ENCODE data around the gene TNRC18.

DNA sequence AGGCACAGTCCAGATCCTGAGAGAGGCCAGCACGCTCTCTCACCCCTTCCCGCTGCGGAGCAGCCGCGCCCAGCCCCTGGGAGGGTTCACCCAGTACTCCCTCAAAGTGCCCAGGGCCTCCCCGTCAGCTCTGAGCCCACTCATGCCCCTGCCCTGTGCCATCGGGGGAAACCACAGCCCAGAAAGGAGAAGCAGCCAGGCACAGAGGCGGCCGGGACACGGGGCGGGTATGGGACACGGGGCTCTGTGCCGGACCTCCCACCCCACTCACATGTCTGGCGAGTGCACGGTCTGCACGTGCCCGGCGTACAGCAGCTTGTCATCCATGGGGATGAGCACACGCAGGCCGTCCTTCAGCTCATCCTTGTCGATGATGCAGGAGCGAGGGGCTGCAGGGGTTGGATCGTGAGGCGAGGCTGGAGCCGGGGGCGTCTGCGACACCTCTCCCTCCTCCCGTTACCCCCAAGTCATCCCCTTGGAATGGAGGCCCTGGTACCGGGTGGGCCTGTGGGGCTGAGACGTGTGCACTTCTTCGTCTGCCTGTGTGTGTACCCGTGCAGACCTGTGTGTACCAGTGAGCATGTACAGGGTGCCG is 102.7 kb downstream of the TNRC18 start:
- TF ChIP-seq EZH2 (IDR thresholded peaks at IDR 0.05; ENCODE audit: borderline replicate concordance, insufficient read depth, low read length, poor library complexity, severe bottlenecking) (no peak), TAF1 (IDR thresholded peaks at IDR 0.05; ENCODE audit: low read depth) (no peak)
- TF ChIP-seq, protein P1, sequence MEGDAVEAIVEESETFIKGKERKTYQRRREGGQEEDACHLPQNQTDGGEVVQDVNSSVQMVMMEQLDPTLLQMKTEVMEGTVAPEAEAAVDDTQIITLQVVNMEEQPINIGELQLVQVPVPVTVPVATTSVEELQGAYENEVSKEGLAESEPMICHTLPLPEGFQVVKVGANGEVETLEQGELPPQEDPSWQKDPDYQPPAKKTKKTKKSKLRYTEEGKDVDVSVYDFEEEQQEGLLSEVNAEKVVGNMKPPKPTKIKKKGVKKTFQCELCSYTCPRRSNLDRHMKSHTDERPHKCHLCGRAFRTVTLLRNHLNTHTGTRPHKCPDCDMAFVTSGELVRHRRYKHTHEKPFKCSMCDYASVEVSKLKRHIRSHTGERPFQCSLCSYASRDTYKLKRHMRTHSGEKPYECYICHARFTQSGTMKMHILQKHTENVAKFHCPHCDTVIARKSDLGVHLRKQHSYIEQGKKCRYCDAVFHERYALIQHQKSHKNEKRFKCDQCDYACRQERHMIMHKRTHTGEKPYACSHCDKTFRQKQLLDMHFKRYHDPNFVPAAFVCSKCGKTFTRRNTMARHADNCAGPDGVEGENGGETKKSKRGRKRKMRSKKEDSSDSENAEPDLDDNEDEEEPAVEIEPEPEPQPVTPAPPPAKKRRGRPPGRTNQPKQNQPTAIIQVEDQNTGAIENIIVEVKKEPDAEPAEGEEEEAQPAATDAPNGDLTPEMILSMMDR (IDR thresholded peaks at IDR 0.05; ENCODE audit: poor library complexity, severe bottlenecking) = no peak
- TF ChIP-seq, protein P2, sequence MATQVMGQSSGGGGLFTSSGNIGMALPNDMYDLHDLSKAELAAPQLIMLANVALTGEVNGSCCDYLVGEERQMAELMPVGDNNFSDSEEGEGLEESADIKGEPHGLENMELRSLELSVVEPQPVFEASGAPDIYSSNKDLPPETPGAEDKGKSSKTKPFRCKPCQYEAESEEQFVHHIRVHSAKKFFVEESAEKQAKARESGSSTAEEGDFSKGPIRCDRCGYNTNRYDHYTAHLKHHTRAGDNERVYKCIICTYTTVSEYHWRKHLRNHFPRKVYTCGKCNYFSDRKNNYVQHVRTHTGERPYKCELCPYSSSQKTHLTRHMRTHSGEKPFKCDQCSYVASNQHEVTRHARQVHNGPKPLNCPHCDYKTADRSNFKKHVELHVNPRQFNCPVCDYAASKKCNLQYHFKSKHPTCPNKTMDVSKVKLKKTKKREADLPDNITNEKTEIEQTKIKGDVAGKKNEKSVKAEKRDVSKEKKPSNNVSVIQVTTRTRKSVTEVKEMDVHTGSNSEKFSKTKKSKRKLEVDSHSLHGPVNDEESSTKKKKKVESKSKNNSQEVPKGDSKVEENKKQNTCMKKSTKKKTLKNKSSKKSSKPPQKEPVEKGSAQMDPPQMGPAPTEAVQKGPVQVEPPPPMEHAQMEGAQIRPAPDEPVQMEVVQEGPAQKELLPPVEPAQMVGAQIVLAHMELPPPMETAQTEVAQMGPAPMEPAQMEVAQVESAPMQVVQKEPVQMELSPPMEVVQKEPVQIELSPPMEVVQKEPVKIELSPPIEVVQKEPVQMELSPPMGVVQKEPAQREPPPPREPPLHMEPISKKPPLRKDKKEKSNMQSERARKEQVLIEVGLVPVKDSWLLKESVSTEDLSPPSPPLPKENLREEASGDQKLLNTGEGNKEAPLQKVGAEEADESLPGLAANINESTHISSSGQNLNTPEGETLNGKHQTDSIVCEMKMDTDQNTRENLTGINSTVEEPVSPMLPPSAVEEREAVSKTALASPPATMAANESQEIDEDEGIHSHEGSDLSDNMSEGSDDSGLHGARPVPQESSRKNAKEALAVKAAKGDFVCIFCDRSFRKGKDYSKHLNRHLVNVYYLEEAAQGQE (IDR thresholded peaks at IDR 0.05; ENCODE audit: borderline replicate concordance) = no peak
